ENCODE results near the gene USP32.

USP32 gene

GRCh38 chr17:60161598-60162330 lies 230.2 kb downstream of the USP32 start:
- DNase-seq (ENCODE audit: low spot score), result peak; percentile 49
- TF ChIP-seq, protein P1, sequence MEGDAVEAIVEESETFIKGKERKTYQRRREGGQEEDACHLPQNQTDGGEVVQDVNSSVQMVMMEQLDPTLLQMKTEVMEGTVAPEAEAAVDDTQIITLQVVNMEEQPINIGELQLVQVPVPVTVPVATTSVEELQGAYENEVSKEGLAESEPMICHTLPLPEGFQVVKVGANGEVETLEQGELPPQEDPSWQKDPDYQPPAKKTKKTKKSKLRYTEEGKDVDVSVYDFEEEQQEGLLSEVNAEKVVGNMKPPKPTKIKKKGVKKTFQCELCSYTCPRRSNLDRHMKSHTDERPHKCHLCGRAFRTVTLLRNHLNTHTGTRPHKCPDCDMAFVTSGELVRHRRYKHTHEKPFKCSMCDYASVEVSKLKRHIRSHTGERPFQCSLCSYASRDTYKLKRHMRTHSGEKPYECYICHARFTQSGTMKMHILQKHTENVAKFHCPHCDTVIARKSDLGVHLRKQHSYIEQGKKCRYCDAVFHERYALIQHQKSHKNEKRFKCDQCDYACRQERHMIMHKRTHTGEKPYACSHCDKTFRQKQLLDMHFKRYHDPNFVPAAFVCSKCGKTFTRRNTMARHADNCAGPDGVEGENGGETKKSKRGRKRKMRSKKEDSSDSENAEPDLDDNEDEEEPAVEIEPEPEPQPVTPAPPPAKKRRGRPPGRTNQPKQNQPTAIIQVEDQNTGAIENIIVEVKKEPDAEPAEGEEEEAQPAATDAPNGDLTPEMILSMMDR (IDR thresholded peaks at IDR 0.05; ENCODE audit: borderline replicate concordance, control extremely low read depth, extremely low read depth, insufficient read depth, missing control alignments), result no peak
- in situ Hi-C loops (cut with MboI; ENCODE audit: low sequenced_read_pairs, unreplicated experiment), result no loop called here

DNA sequence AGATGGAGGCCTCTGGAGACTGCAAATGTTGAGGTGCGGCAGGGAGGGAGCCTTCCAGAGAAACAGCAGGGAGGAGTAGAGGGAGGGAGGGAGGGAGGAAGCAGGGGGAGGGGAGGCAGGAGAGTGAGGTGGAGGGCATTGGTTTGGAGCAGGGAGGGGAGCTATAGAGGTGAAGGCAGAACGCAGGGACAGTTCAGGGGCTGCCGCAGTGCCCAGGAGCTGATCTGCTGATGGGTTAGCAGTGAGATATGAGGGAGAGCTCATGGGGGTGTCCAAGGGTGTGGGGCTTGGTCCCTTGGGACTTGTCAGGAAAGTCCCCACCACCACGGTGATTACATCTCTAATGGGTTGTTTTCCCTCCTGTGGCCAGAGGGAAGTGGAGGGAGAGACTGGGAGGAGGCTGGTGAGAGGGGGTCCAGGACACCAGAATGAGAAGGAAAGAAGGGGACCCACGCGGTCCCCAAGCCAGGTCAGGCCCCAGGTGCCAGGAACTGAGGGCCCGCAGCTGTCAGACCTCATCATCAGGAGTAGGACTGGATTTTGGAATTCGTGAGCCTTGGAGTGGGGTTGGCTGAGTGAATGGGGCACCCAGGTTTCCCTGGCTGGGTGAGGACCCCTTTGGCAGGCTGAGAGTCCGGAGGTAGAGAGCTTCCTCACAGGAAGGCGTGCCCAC lies 231.0 kb downstream of the USP32 start:
- TF ChIP-seq, protein P1 (IDR thresholded peaks at IDR 0.05; ENCODE audit: borderline replicate concordance, control extremely low read depth, extremely low read depth, insufficient read depth, missing control alignments), result no peak
- in situ Hi-C loops (cut with MboI; ENCODE audit: low sequenced_read_pairs, unreplicated experiment), result no loop called here
- DNase-seq (ENCODE audit: low spot score), result no peak

DNA sequence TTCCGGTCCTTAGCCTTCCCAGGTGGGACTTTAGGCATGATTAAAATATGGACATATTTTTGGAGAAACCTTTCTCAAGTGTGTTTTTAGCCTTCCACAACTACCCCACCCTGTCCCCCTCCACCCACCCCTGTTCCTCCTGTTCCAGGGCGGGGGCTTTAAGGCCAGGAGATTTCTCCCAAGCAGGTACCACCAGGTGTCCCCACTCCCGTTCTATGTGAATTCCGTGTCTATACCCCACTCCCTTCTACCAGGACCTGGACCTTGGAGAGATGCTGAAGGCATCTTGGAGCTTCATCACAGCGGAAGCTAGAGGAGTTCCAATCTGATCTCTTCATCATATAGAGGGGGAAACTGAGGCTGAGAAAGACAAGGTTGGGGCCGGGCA lies 232.5 kb downstream of the USP32 start:
- in situ Hi-C loops (cut with MboI; ENCODE audit: low sequenced_read_pairs, unreplicated experiment), result no loop called here
- DNase-seq (ENCODE audit: low spot score), result peak; percentile 22
- TF ChIP-seq, protein P1 (IDR thresholded peaks at IDR 0.05; ENCODE audit: borderline replicate concordance, control extremely low read depth, extremely low read depth, insufficient read depth, missing control alignments), result no peak

DNA sequence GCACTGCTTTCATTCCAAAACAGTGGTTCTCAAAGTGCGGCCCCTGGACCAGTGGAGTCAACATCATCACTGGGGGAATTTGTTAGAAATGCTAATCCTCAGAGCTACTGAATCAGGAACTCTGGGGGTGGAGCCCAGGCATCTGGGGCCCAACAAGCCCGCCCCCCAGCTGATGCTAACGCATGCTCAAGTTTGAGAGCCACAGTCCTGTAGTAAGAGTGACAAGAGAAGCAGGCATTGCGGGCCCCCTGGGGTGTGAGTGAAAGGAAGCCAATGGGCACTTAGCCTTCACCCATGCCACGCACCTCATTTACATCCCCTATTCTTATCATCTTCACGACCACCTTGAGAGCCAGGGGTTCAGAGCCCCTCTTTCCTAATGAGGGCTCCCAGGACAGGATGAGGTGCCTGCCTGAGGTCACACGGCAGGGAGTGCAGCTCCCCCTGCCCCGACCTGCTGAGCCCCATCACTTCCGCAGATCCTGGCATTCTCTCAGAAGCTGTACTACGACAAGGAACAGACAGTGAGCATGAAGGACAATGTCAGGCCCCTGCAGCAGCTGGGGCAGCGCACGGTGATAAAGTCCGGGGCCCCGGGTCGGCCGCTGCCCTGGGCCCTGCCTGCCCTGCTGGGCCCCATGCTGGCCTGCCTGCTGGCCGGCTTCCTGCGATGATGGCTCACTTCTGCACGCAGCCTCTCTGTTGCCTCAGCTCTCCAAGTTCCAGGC lies 233.0 kb downstream of the USP32 start:
- peak; percentile 26 for DNase-seq (ENCODE audit: low spot score)
- in situ Hi-C loops (cut with MboI; ENCODE audit: low sequenced_read_pairs, unreplicated experiment), result no loop called here

DNA sequence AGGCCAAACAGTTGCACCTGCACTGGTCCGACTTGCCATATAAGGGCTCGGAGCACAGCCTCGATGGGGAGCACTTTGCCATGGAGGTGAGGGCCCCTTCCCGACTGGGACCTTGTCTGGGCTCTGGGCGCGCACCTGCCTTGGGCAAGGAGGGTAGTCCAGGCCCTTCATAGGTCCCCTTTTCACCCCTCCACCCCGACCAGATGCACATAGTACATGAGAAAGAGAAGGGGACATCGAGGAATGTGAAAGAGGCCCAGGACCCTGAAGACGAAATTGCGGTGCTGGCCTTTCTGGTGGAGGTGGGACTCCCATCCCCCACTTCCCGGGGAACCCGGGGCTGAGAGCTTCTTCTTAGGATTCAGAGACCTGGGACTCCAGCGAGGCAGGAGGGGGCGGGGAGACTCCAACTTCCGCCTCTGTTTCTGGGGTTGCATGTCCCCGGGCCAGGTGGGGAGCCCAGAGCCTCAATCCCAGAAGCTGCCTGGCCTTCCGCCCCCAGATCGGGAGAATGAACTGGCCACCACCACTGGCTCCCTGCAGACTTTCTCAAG lies 234.4 kb downstream of the USP32 start:
- TF ChIP-seq, protein P1 (IDR thresholded peaks at IDR 0.05; ENCODE audit: borderline replicate concordance, control extremely low read depth, extremely low read depth, insufficient read depth, missing control alignments), result no peak
- no peak for DNase-seq (ENCODE audit: low spot score)
- in situ Hi-C loops (cut with MboI; ENCODE audit: low sequenced_read_pairs, unreplicated experiment), result no loop called here

More for the DNA sequence above, 233.0 kb downstream of the USP32 start:
- TF ChIP-seq, protein P1 (IDR thresholded peaks at IDR 0.05; ENCODE audit: borderline replicate concordance, control extremely low read depth, extremely low read depth, insufficient read depth, missing control alignments), result no peak

DNA sequence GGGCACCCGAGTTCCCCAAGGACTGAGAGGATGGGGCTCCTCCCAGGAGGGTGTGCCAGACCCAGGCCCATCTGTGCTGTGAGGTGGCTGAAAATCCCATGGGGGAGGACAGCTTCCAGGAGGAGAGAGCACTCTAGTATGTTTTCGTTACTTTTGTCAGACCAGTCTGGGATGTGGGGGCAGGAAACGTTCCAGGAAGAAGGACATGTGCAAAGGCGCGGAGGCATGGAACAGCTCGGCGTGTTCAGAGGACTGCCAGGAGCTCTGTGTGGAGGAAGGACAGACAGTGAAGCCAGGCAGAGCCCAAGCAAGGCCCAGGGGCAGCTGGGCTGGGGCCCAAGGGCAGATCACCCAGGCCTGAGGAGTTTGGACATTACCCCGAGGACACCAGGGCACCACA lies 235.2 kb downstream of the USP32 start:
- no peak for DNase-seq (ENCODE audit: low spot score)
- in situ Hi-C loops (cut with MboI; ENCODE audit: low sequenced_read_pairs, unreplicated experiment), result no loop called here
- TF ChIP-seq, protein P1 (IDR thresholded peaks at IDR 0.05; ENCODE audit: borderline replicate concordance, control extremely low read depth, extremely low read depth, insufficient read depth, missing control alignments), result no peak

Measured in GM13976 (cell line).